ENCODE results near the gene GIPC3. TPM values are rescaled to one million over a fixed set of nuclear protein-coding genes. Genes with fewer than 3 reads are reported as not detected.

GIPC3 gene

DNA sequence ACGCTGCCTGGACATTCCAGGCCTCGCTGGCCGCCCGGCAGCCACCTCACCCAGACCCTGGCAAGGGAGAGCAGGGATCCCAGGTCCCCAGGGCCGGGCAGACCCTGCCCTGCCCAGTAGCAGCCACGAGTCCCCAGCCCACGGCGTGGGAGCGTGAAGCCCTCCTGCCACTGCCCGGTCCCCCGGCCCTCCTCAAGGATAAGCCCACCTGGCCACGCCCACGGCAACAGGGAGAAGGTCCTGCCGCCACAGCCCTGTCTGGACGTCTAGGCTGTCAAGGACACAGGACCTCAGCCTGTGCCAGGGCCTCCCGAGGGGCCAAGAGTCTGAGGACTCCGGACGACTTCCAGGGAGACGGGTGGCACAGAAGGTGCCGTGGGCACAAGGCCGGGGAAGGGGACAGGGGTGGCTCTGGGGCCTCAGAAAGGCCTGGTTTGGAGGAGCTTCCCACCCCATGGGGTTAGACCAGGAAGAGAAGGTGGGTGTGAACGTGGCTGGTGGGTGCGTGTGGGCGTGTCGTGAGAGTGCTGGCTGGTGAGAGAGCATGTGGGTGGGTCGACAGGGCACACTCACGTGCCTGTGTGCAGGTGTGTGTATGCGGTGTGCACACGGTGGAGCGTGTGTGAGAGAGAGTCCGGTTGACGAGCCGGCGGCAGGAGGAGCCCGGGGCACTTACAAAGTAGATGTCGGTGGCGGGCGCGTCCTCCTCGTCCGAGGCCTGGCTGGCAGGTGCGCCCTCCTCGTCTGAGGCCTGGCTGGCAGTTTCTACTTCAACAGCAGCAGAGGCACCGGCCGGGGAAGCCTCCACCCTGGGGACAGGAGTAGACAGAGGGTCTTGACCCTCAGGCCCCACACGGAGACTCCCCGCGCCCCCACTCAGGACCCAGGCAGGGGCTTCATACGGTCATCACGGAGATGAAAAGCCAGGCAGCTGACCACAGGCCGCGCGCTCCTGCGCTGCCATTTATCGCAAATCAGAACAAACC is 53.2 kb downstream of the GIPC3 start:
- no peak overlapping the region for H3K27ac ChIP-seq (ENCODE audit: low read depth, low read length)
- H2AK5ac ChIP-seq (ENCODE audit: low read length) = no peak overlapping the region
- H2BK5ac ChIP-seq (ENCODE audit: low read length) = no peak overlapping the region
- H3K79me1 ChIP-seq (ENCODE audit: low read length) = no peaks in the 10 kb centered on the region
- no peaks in the 10 kb centered on the region for H3K79me2 ChIP-seq (ENCODE audit: control insufficient read depth, insufficient read depth, low read length)
- H3K56ac ChIP-seq (ENCODE audit: low read length) = no peak overlapping the region
- H3K4me2 ChIP-seq (ENCODE audit: low read length) = no peak overlapping the region
- no peak overlapping the region for H3K4me3 ChIP-seq (ENCODE audit: low read length)
- no peak for DNase-seq
- no peak overlapping the region for H3K23ac ChIP-seq (ENCODE audit: low read length)
- peaks cover 1% of the 10 kb centered on the region for H3K36me3 ChIP-seq (ENCODE audit: control insufficient read depth, insufficient read depth, low read length)
- no peaks in the 10 kb centered on the region for H3K27me3 ChIP-seq (ENCODE audit: insufficient read depth, low read length, poor library complexity)
- no peak overlapping the region for H3K18ac ChIP-seq (ENCODE audit: low read length)
- no peak overlapping the region for H3K9ac ChIP-seq (ENCODE audit: low read length)
- no peak overlapping the region for H4K8ac ChIP-seq (ENCODE audit: low read depth, low read length)
- no peaks in the 10 kb centered on the region for H3K4me1 ChIP-seq (ENCODE audit: control insufficient read depth, low read depth, low read length)
- H3K4ac ChIP-seq (ENCODE audit: low read depth, low read length) = no peak overlapping the region
- H4K5ac ChIP-seq (ENCODE audit: low read length) = no peak overlapping the region
- no peak overlapping the region for H2BK15ac ChIP-seq (replicated peaks; ENCODE audit: low read depth)
- H2BK120ac ChIP-seq (ENCODE audit: low read depth, low read length) = no peak overlapping the region
- WGBS (ENCODE audit: extremely low coverage, insufficient coverage, low lambda C conversion rate) = no CpG with 5 or more reads among the region's 55 CpGs

DNA sequence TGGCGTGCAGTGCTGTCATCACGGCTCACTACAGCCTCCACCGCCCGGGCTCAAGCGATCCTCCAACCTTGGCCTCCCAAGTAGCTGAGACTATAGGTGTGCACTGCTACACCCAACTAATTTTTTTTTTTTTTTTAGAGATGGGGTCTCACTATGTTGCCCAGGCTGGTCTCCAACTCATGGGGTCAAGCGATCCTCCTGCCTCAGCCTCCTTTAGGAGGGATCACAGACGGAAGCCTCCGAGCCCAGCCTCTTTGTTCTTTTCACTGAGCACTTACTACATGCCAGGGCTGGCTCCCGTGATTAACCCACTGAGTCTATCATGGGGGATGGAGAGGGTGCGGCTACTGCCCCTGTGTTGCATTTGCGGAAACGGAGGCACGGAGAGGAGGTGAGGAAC is 54.2 kb downstream of the GIPC3 start:
- Histone ChIP-seq H3K36me3 (ENCODE audit: control insufficient read depth, insufficient read depth, low read length) (peaks cover 1% of the 10 kb centered on the region), H3K4me3 (ENCODE audit: low read length) (no peak overlapping the region), H3K4me2 (ENCODE audit: low read length) (no peak overlapping the region), H3K4ac (ENCODE audit: low read depth, low read length) (no peak overlapping the region), H3K18ac (ENCODE audit: low read length) (no peak overlapping the region), H3K23ac (ENCODE audit: low read length) (no peak overlapping the region), H2AK5ac (ENCODE audit: low read length) (no peak overlapping the region), H3K9ac (ENCODE audit: low read length) (no peak overlapping the region), H3K79me2 (ENCODE audit: control insufficient read depth, insufficient read depth, low read length) (no peaks in the 10 kb centered on the region), H2BK15ac (replicated peaks; ENCODE audit: low read depth) (no peak overlapping the region), H3K79me1 (ENCODE audit: low read length) (no peaks in the 10 kb centered on the region), H2BK5ac (ENCODE audit: low read length) (no peak overlapping the region), H4K8ac (ENCODE audit: low read depth, low read length) (no peak overlapping the region), H4K5ac (ENCODE audit: low read length) (no peak overlapping the region), H3K27ac (ENCODE audit: low read depth, low read length) (no peak overlapping the region), H3K27me3 (ENCODE audit: insufficient read depth, low read length, poor library complexity) (no peaks in the 10 kb centered on the region), H3K4me1 (ENCODE audit: control insufficient read depth, low read depth, low read length) (no peaks in the 10 kb centered on the region), H3K56ac (ENCODE audit: low read length) (no peak overlapping the region), H2BK120ac (ENCODE audit: low read depth, low read length) (no peak overlapping the region)
- no peak for DNase-seq
- no CpG with 5 or more reads among the region's 13 CpGs for WGBS (ENCODE audit: extremely low coverage, insufficient coverage, low lambda C conversion rate)

DNA sequence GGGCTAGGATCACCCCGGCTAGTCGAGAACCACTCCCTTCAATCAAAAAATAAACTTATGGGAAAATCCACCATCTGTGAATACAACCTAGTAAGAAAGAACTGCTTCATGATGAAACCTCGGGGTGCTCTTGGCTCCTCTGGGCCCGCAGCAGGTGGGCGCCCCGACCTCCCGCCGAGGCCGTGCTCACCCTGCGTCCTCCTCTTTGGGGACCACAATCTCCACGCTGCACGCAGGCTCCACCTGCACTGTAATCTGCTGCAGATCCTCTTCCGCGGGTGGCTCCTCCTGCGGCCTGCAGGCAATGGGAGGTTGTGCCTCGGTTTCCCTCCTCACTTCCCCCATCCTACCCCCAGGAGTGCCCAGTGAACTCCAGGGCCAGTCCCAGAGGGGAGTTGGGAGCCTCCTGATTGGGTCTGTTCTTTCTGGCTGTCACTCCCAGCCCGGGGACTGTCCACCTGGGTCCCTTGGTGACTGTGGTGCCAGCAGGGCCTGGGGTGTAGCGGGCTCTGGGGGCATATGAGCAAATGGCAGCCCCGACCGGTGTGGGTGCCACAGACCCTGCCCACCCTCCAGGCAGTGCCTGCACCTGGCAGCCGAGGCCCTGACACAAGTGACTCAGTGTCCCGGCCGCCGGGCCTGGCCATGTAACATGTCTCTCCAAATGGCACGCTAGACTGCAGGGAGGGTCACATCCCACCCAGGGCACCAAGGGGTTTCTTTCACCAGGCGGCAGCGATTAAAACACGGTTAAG is 56.4 kb downstream of the GIPC3 start:
- no peak overlapping the region for H3K56ac ChIP-seq (ENCODE audit: low read length)
- H3K27ac ChIP-seq (ENCODE audit: low read depth, low read length) = no peak overlapping the region
- H3K27me3 ChIP-seq (ENCODE audit: insufficient read depth, low read length, poor library complexity) = no peaks in the 10 kb centered on the region
- H3K36me3 ChIP-seq (ENCODE audit: control insufficient read depth, insufficient read depth, low read length) = peaks cover 1% of the 10 kb centered on the region
- H4K5ac ChIP-seq (ENCODE audit: low read length) = no peak overlapping the region
- H3K18ac ChIP-seq (ENCODE audit: low read length) = no peak overlapping the region
- H2AK5ac ChIP-seq (ENCODE audit: low read length) = no peak overlapping the region
- no peak overlapping the region for H3K4ac ChIP-seq (ENCODE audit: low read depth, low read length)
- no peak overlapping the region for H3K23ac ChIP-seq (ENCODE audit: low read length)
- H3K79me1 ChIP-seq (ENCODE audit: low read length) = no peaks in the 10 kb centered on the region
- H2BK15ac ChIP-seq (replicated peaks; ENCODE audit: low read depth) = no peak overlapping the region
- H2BK120ac ChIP-seq (ENCODE audit: low read depth, low read length) = no peak overlapping the region
- H3K79me2 ChIP-seq (ENCODE audit: control insufficient read depth, insufficient read depth, low read length) = no peaks in the 10 kb centered on the region
- H2BK5ac ChIP-seq (ENCODE audit: low read length) = no peak overlapping the region
- no CpG with 5 or more reads among the region's 28 CpGs for WGBS (ENCODE audit: extremely low coverage, insufficient coverage, low lambda C conversion rate)
- no peak overlapping the region for H3K4me3 ChIP-seq (ENCODE audit: low read length)
- H3K4me1 ChIP-seq (ENCODE audit: control insufficient read depth, low read depth, low read length) = no peaks in the 10 kb centered on the region
- no peak for DNase-seq
- no peak overlapping the region for H4K8ac ChIP-seq (ENCODE audit: low read depth, low read length)
- no peak overlapping the region for H3K9ac ChIP-seq (ENCODE audit: low read length)
- H3K4me2 ChIP-seq (ENCODE audit: low read length) = no peak overlapping the region

DNA sequence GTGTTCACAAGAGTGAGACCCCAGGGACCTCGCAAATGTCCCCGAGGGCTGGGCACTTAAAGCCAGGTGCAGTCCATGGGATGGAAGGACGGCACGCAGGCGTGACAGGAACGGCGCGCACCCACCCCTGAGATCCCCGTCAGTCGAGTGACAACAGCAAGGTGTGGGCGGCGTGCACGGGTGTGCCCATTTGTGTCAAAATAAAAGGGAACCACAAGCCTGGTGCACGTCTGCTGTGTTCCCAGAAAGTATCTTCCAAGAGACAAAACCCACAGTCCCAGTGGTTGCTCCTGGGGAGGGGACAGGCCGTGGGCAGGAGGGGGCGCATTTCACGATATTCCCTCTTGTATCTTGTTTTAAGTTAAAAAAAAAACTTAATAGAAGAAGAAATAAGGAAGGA is 57.0 kb downstream of the GIPC3 start:
- H2BK15ac ChIP-seq (replicated peaks; ENCODE audit: low read depth) = no peak overlapping the region
- H3K4me2 ChIP-seq (ENCODE audit: low read length) = no peak overlapping the region
- no peak overlapping the region for H3K18ac ChIP-seq (ENCODE audit: low read length)
- H3K56ac ChIP-seq (ENCODE audit: low read length) = no peak overlapping the region
- H4K8ac ChIP-seq (ENCODE audit: low read depth, low read length) = no peak overlapping the region
- H3K27ac ChIP-seq (ENCODE audit: low read depth, low read length) = no peak overlapping the region
- no peak for DNase-seq
- no peak overlapping the region for H2BK5ac ChIP-seq (ENCODE audit: low read length)
- H4K5ac ChIP-seq (ENCODE audit: low read length) = no peak overlapping the region
- H3K79me1 ChIP-seq (ENCODE audit: low read length) = no peaks in the 10 kb centered on the region
- H3K9ac ChIP-seq (ENCODE audit: low read length) = no peak overlapping the region
- H2BK120ac ChIP-seq (ENCODE audit: low read depth, low read length) = no peak overlapping the region
- no peak overlapping the region for H2AK5ac ChIP-seq (ENCODE audit: low read length)
- WGBS (ENCODE audit: extremely low coverage, insufficient coverage, low lambda C conversion rate) = no CpG with 5 or more reads among the region's 17 CpGs
- H3K4ac ChIP-seq (ENCODE audit: low read depth, low read length) = no peak overlapping the region
- H3K79me2 ChIP-seq (ENCODE audit: control insufficient read depth, insufficient read depth, low read length) = no peaks in the 10 kb centered on the region
- no peaks in the 10 kb centered on the region for H3K4me1 ChIP-seq (ENCODE audit: control insufficient read depth, low read depth, low read length)
- peaks cover 1% of the 10 kb centered on the region for H3K36me3 ChIP-seq (ENCODE audit: control insufficient read depth, insufficient read depth, low read length)
- no peaks in the 10 kb centered on the region for H3K27me3 ChIP-seq (ENCODE audit: insufficient read depth, low read length, poor library complexity)
- H3K23ac ChIP-seq (ENCODE audit: low read length) = no peak overlapping the region
- H3K4me3 ChIP-seq (ENCODE audit: low read length) = no peak overlapping the region

Small RNA genes within 50 kb of the gene (small RNA-seq; reads per million reads assigned to genes)
- not detected for gene AC005786.1 (ENCODE audit: insufficient read depth)
